HG03095 (cell line): ENCODE measurements around the gene CCNY.

Experiments
- ATAC-seq: cut with Tn5 transposase; IDR thresholded peaks from one replicate; pipeline ENCODE4 v1.9.1; 2021; ENCODE audit warnings: moderate library complexity; ENCODE audit not compliant: unreplicated experiment

The CCNY gene

DNA sequence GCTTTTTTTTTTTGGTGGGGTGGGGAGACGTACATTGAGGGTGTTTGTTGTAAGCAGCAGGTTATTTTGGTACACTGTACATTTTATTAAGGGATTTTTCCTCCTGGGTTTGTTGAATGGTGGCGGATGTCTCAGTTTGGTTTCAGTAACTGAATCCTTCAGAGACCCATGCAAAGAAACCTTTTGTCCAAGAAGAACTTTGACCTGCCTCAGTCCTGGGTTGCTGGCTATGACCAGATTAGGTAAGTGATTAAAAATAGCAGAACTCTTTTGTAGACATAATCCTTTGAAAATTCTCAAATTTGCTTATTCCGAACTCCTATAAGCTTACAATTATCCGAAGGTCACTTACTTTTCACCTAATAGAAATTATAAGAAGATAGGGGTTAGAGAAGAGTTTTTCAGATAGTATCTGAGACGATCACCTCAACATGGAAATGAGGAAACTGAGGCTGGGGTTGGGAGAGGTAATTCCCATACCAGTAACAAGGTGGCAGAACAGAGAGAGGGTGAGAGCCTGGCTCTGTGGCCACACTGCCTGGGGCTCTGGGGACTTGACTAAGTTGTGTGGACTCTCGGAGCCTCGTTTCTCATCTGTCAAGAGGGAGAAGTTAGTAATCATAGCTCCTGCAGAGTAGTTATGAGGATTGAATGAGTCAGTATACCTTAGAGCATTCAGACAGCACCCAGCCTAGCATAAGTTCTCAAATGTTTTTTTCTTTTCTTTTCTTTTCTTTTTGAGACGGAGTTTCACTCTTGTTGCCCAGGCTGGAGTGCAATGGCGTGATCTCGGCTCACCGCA is 87.4 kb downstream of the CCNY start:
- no peak for ATAC-seq

DNA sequence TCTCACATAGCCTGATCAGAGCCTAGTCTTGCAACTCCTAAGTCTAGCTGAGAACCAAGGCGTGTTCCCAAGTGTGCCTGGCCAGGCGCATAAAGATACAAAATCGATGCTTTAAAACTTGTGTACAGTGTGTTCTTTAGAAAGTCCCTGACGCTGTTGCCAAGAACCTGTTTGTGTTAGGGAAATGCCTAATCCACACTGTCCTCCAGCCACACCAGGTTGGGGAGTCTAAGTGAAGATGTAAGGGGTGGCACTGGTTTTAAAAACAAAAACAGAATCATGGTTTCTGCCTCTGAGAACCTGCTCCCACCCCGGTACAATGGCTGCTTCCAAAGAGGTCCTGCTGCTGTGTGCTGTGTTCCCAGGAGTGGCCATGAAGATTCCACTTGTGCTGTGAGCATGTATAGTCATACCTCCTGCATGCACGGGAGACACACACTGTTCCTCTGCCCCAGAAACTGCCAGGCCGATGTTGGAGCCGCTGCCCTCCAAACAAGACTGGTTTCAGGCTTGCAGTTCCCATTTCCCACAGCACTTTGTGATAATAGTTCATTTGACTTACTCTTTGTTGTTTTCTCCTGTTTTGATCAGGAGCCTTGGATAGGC is 88.5 kb downstream of the CCNY start:
- ATAC-seq: no peak

DNA sequence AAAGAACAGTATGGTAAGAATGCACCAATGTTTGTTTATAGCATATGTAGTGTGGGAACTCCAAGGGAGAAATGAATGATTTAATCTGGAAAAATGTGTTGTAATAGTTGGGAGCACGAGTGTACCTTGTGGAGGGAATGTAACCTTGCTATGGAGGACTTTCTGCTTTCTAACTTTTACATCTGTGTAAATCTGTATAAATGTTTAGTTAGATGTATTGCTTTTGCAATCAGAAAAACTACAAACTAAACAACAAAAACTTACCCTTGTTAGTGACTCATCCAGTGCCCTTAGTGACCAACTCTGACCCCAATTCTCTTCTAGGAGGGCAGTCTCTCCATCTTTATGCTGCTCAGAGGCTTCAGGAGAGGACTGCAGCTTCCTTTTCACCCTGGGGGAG is 89.3 kb downstream of the CCNY start:
- no peak for ATAC-seq

DNA sequence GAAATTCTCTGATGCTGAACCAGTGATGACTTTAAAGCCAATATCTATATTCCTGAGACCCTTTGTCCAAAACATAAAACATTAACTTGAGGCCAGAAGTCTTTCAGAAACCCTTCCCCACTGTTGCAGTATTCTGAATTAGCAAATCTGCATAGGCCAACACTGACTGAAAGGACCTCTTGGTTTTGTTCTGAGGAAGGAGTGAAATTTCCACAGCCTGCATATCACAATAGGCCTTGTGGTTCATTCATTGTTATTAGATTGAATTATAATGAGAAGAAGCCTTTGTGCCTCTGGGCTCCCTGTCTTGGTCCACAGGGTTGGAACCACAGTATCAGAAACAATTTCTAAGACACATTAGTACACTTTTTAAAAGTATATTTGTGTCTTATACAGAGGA is 90.3 kb downstream of the CCNY start:
- no peak for ATAC-seq

DNA sequence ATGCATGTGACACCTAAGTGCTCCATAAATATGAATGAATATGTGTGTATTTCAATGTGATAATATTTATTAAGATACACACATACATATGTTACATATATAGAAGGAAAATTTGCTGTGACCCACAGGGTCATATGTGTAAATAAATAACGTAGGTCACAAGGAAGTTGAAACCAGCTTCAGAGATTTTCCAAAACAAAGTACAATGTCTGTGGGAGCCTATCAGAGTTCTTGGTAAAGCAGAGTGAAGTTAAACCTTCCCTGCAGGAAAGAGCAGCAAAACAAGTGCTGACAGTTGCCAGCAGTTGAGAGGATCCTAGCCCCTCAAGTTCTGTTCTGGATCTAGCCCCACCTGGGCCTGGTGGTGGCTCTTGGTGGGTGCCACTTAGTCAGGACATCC is 91.2 kb downstream of the CCNY start:
- ATAC-seq: no peak

DNA sequence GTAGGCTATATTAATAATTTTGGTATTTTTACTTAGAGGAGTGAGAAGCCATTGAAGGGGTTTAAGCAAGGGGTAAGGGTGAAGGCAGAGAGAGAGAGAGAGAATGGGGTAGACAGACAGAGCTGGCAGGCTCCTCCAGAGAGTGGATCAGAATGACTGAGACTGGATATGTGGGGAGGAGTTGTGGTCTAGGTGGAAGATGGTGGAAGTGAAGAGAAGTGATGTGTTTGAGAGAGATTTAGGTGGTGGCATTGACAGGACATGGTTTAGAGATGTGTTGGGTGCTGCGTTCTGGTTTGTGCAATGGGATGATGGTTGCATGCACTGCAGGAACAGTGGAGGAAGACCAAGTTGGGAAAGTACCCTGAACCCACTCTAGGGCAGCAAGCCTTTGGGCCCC is 92.2 kb downstream of the CCNY start:
- ATAC-seq: no peak

DNA sequence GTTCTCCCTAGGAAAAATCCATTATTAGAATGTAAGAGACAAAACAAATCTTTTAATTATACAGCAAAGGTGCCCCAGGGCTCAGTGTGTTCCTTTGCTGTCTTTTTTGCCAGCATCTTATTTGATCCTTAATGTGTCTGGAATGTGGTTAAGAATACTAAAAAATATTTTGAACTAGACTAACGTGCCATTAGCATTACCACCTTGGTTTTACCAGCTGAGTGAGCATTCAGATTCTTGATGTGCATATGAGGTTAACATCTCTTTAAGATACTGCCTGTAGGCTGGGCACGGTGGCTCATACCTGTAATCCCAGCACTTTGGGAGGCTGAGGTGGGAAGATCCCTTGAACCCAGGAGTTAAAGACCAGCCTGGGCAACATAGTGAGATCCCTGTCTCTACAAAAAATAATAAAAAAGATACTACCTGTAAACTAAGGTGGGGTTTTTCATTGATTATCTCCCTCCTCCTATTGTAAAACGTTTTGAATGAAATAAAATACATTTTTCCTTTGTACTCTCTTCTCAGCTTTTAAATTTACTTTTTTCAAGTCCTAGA is 96.6 kb downstream of the CCNY start:
- ATAC-seq: no peak

DNA sequence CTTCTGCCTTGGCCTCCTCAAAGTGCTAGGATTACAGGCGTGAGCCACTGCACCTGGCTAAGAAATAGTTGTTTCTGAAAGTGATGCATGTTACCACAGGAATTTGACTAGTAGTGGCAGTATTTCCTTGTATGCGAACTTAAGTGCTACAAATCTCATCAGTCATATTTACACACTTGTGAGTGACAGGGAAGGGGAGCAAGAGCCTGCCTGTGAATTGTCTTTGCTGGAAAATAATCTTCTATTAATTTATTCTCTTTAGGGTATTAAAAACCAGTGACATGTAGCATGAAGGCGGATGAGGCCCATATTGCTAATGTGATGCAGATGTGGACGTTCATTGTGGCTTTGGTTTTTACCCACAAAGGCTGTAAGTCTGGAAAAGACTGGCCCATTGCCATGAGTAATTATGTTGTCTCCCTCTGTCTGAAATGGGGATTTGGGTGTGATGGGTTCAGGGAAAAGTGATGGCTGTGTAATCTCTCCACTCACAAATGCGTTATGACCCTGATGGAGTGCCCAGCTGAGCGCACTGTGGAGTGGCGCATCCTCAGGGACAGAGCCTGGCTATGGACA is 97.6 kb downstream of the CCNY start:
- no peak for ATAC-seq

DNA sequence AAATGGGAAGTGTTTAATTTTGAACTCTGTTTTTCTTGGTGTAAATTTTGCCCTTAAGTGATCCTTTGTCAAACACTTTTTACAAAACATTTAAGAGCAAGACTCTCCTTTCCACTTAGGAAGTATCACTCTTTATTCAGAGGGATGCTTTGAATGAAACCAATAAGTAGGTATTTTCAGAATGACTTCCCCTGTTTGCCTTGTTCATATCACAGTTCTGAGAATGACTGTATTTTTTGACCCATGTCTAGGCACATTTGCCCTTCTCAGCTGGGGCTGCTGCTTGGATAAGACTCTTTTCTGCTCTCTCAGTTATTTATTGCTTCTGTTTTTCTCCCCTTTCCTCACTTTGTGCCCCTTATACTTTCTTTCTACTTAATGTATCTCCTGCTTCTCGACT is 98.2 kb downstream of the CCNY start:
- ATAC-seq: no peak

DNA sequence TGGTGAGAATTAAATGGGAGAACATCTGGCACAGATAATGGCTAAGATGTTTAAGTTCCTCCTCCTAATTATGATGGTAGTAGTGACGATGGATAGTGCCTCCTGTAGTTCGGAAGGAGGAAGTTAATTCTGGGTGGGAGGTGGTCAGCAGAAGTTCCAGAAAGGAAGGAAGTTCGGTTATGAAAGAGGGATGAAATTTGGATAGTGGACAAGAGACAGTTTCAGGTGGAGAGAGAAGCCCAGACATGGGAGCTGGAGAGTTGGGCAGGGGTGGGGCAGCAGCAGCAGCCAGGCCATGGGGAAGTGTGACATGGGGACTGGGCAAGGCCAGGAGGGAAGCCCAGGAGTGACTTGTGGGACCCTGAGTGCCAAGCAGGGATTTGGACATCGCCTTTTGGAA is 99.5 kb downstream of the CCNY start:
- ATAC-seq: no peak

DNA sequence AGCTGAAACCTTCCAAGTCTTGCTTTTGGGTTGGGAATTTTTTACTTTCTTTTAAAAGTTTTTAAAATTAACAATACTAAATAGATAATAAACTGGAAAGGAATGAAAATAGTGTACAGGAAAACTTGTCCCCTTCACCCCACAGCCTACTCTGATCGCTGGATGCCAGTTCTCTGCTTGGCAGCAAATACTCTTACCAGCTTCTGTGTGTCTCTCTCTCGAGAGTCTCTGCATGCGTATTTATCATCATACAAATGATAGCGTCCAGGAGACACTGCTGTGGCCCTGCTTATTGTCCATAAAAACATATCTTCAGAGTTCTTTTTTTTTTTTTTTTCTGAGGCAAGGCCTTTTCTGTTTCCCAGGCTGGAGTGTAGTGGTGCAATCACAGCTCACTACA is 101.5 kb downstream of the CCNY start:
- no peak for ATAC-seq

DNA sequence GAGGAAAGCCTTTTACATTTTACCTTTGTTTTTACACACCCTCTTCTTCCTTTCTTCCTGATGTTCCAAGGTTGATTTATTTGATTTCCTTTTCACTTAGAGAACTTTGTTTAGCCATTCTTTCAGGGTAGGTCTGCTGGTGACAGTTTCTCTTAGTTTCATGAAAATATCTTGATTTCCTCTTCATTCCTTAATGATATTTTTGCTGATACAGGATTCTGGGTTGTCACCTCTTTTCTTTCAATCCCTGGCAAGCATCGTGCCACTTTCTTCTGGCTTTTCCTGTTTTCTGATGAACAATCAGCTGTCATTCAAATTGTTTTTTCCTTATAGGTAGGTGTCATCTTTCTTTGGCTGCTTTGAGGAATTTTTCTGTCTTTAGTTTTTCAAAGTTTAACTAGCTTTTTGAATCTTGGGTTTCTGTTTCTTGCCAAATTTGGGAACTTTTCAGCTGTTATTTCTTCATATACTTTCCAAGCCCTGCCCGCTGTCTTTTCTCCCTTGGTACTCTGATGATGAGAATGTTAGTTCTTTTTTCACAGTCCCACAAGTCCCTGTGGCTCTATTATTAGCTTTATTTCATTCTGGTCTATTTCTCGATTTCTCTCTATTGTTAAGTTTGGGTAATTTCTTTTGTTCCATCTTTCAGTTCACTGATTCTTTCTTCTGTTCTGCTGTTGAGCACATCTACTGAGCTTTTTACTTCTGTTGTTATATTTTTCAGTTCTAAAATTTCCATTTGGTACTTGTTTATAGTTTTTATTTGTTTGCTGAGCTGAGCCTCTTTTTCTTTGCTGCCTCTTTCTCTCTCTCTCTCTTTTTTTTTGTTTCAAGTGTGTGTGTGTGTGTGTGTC is 102.6 kb downstream of the CCNY start:
- ATAC-seq: no peak

DNA sequence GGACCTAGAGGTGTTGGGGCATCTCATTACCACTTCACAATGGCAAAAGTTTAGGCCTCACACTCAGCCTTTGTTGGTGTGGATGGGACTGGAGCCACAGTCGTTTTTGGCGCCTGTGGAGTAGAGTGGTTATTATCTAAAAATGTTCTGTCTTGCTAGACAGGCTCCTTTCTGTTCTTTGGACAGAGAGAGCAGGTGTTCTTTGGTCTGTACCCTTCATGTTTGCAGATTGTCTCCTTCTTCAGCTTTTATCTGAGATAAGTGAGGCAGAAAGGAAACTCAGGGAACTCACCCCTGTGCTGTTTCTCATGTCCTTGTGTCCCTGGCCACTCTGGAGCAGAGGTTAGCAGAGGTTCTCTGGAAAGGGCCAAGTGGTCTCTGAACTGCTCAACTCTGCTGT is 103.7 kb downstream of the CCNY start:
- no peak for ATAC-seq

DNA sequence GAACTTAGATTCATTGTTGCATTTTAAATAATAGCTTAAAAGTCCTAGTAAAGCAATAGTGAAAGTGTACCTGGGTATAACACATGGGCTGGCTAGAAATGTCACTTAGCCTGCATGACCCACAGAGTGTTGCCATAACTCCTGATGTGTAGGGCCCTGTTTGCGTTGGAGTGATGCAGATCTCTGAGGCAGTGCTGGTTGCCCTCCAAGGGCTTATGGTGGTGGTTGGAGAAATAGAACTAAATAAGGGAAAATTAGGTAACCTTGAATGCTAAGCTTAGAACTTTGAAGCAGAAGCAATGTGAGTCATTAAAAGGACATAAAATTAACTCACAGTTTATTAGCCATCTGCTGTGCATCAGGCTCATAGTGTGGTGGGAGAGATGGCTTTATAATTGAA is 105.7 kb downstream of the CCNY start:
- no peak for ATAC-seq

DNA sequence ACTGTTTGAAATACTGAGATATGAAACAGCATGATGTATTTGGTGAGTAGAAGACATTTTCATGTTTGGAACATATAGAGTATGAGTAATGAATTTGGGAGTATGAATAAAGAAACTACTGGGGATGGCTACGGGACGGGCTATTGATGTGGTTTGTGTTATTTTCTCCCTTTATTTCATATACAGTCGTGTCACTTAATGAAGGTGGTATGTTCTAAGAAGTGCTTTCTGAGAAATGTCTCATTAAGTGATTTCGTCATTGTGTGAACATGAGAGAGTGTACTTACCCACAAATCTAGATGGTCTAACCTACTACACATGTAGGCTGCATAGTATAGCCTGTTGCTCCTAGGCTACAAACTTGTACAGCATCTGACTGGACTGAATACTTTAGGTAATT is 106.3 kb downstream of the CCNY start:
- ATAC-seq: no peak

DNA sequence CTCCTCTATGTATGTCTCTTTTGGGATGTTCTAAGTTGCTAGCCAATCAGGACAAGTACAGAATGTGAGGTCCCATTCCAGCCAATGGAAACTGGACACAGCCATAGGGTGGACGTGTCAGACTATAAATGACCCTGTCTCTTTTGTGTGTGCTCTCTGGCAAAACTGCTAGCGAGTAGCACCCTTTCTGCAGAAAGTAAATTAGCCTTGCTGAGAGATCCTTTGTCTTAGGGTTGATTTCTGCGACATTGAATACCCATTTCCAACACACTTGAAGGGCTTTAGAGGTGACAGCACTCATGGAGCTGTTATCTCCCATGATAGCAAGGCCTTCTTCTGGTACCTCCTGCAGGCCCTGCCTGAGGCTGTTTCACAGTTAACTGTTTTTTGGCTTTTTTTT is 107.5 kb downstream of the CCNY start:
- ATAC-seq: no peak

DNA sequence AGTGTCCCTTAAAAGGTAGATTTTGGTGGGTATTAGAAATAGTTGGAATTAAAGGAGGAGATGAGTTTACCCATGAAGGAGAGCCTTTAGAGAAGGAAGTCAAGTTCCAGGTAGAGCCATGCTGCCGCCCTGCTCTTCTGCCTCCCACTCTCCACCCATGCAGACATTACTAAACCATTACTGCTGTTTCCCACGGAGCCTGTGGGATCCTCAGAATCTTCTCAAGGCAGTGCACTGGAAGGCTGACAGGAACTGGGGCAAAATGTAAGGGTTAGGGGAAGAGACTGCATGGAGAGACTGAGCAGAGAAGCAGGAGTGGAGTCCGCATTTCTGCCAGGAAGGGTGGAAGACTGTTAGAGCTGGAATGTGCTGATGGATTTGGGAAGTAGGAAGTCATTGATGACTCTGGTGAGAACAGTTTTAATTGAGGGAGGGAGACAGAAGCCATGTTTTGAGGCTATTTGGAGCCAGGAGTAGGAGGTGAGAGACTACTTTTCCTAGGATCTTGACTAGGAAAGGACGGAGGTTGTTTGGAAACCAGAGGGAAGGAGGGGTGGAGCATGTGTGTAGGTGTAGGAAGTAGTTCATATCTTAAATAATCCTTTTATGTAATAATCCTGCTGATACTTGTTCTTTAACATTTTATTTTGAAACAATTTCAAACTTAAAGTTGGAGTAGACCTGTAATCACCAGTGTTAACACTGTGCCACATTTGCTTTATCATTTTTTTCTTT is 109.0 kb downstream of the CCNY start:
- no peak for ATAC-seq

DNA sequence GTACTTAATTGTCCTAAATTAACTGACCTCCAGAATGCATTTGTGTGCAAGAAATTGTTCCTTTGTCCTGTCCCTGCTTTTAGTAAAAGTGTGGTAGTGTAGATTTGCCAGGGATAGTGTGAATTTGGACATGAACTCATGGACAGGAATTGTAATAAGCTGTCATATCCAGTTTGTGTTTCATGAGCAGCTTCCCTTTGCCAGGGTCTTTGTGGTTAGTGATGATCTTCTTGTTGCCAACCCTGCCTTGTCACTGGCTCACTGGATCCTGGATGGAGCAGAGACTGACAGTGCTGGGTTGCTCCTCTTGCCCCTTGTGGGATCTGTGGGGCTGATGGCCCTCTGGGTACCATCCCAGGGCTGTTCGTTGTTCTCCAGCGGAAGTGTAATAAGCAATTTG is 110.1 kb downstream of the CCNY start:
- ATAC-seq: no peak

DNA sequence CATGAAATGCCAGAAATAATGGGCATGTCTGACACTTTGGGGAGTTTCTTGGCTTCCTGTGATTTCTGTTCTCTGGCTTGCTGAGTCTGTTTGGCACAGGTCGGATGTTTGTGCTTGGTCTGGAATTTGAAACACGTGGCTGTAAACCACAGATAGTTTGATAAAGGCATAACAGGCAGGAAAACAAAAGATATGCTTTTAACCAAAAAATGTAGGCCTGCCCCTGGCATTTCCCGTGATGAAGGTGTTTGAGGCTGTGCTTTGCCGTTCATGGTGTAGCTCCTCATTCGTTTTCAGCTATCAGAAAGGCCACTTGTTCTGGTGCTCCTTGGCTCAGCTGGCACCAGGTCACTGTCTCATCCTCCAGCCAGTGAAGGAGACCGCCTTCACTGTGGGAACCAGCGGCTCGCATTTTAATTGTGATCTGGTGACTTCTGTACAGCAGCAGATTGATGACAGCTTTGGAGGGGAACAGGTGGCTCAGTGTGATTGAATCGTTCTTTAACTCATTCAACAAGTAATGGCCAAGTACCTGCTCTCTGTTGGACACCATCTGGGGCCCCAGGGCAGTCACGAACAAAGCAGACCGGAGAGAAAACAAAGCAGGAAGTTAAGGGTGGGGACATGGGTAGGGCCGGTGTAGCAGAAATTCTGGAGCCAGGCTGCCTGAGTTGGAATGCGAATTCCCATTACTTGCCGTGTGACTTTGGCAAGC is 111.5 kb downstream of the CCNY start:
- ATAC-seq: no peak
